IMR-90 (cell line): Measurements from ENCODE around the gene SS18. TPM values are rescaled to one million over a fixed set of nuclear protein-coding genes. Genes with fewer than 3 reads are reported as not detected.

Source experiments
- polyA plus RNA-seq, 3 experiments: library from polyadenylated mRNA; depleted of rRNA; stranded (reverse); fragments of >200 nt; gene quantifications; 2 replicates each; pipeline ENCODE4 v1.2.3, GENCODE V29; 2012; ENCODE audit warnings: low replicate concordance in 1 of 3
- total RNA-seq: library from RNA; depleted of rRNA; stranded (reverse); fragments of >200 nt; gene quantifications from 2 replicates; pipeline ENCODE4 v1.2.3, GENCODE V29; 2012; rRNA removed

Gene SS18
- total and polyA plus RNA-seq, 2 of the 4 experiments (the other 2 are of a cell fraction) = 112 to 242 TPM

Other genes with a start within 250 kb of the SS18 start
- not detected in 2 replicates for gene PSMA8, start 43.3 kb upstream of the SS18 start, total RNA-seq
- gene PSMA8, start 43.3 kb upstream of the SS18 start, polyA plus RNA-seq (2012; rRNA removed) = not detected in 2 replicates
- 0.83 and 1.1 TPM in 2 replicates for gene TAF4B, start 135.8 kb upstream of the SS18 start, total RNA-seq
- gene TAF4B, start 135.8 kb upstream of the SS18 start, polyA plus RNA-seq (2012; rRNA removed) = 0.38 and 0.42 TPM in 2 replicates